Thoracic aorta (tissue), 2 donors: ENCODE data around the gene DHRS1. TPM values are rescaled to one million over a fixed set of nuclear protein-coding genes. Genes with fewer than 3 reads are reported as not detected.

Experiments used
- ATAC-seq: fragments of 150-250 bp; one replicate; pipeline ENCODE4 v1.8.0; 2017; ENCODE audit warnings: low read depth; ENCODE audit not compliant: insufficient number of reproducible peaks, low FRiP score
- DNase-seq: peaks from one replicate; pipeline ENCODE4 v3.0.0-alpha.2; 2020; ENCODE audit warnings: low spot score
- H3K27ac ChIP-seq, 2 donors: fragments of 200-600 bp; sonication (generic); 1 replicate in 1 of 2; 2 replicates in 1 of 2; pipeline ENCODE4 v1.5.1; 2016; ENCODE audit warnings: mild to moderate bottlenecking in 2 of 2, moderate library complexity in 2 of 2
- H3K27me3 ChIP-seq: fragments of 200-600 bp; sonication (generic); replicated peaks from 2 replicates; pipeline ENCODE4 v1.6.0; 2016; ENCODE audit warnings: mild to moderate bottlenecking; ENCODE audit not compliant: insufficient read depth
- H3K36me3 ChIP-seq: fragments of 200-600 bp; sonication (generic); one replicate; pipeline ENCODE4 v1.5.1; 2016
- H3K4me1 ChIP-seq, 2 donors: fragments of 200-600 bp; sonication (generic); 1 replicate in 1 of 2; 2 replicates in 1 of 2; pipeline versions ENCODE4 v1.5.1 to v1.6.0; 2016; ENCODE audit warnings: low read depth in 2 of 2, mild to moderate bottlenecking in 1 of 2; ENCODE audit not compliant: control insufficient read depth in 1 of 2
- H3K4me3 ChIP-seq: fragments of 200-600 bp; sonication (generic); 2 replicates; pipeline ENCODE4 v1.5.1; 2016; ENCODE audit warnings: mild to moderate bottlenecking
- H3K9me3 ChIP-seq: fragments of 200-600 bp; sonication (generic); 2 replicates; pipeline ENCODE4 v1.5.1; 2016
- CTCF ChIP-seq: fragments of 200-600 bp; sonication (generic); IDR thresholded peaks from one replicate; pipeline ENCODE4 v1.5.1; 2019; ENCODE audit warnings: antibody characterized with exemption
- total RNA-seq, 2 donors: library from RNA; depleted of rRNA; stranded (reverse); fragments of >200 nt; gene quantifications; one replicate each; pipeline versions ENCODE4 v1.1.0 to v1.2.3, GENCODE V29; 2016

Gene DHRS1
- total RNA-seq, 2 donors from 2014 or later = 25.5 to 31.4 TPM

- no peak for TF ChIP-seq CTCF
- ATAC-seq = no peak
- H3K9me3 ChIP-seq = no peaks in the 10 kb centered on the region
- no peak for DNase-seq
- H3K4me3 ChIP-seq = no peak overlapping the region
- H3K27me3 ChIP-seq = no peaks in the 10 kb centered on the region
- no peaks in the 10 kb centered on the region for H3K36me3 ChIP-seq
- H3K27ac ChIP-seq = no peak overlapping the region
- H3K4me1 ChIP-seq = peaks cover 4 to 23% of the 10 kb centered on the region in 2 donors
Measured at GRCh38 chr14:24315243-24315806, 15.7 kb upstream of the DHRS1 start.

GRCh38 chr14:24314377-24315193, 15.0 kb upstream of the DHRS1 start:
- TF ChIP-seq CTCF = no peak
- Histone ChIP-seq H3K4me3 (no peak overlapping the region), H3K4me1 (peaks cover 9 to 31% of the 10 kb centered on the region in 2 donors), H3K27me3 (no peaks in the 10 kb centered on the region), H3K27ac (no peak overlapping the region), H3K36me3 (no peaks in the 10 kb centered on the region), H3K9me3 (no peaks in the 10 kb centered on the region)
- ATAC-seq (no peak), DNase-seq (no peak)

GRCh38 chr14:24313913-24314312, 14.3 kb upstream of the DHRS1 start:
- Histone ChIP-seq H3K27me3 (no peaks in the 10 kb centered on the region), H3K4me1 (peaks cover 9 to 34% of the 10 kb centered on the region in 2 donors), H3K27ac (no peak overlapping the region), H3K36me3 (no peaks in the 10 kb centered on the region), H3K4me3 (no peak overlapping the region), H3K9me3 (no peaks in the 10 kb centered on the region)
- no peak for ATAC-seq
- no peak for TF ChIP-seq CTCF
- DNase-seq = no peak

- Histone ChIP-seq H3K36me3 (no peaks in the 10 kb centered on the region), H3K9me3 (no peaks in the 10 kb centered on the region), H3K27ac (peak overlapping the region in 1 of 2 donors; percentile 59), H3K27me3 (no peaks in the 10 kb centered on the region), H3K4me3 (no peak overlapping the region), H3K4me1 (peaks cover 9 to 34% of the 10 kb centered on the region in 2 donors)
- TF ChIP-seq CTCF = no peak
- ATAC-seq (no peak), DNase-seq (no peak)
Measured at GRCh38 chr14:24312736-24313507, 13.3 kb upstream of the DHRS1 start.
